HepG2 (cell line): ENCODE results near the gene ZBTB46. TPM values are rescaled to one million over a fixed set of nuclear protein-coding genes. Genes with fewer than 3 reads are reported as not detected.

Experiments used
- ARID3A ChIP-seq: IDR thresholded peaks from 2 replicates; pipeline ENCODE4 v1.6.1; 2012; ENCODE audit warnings: low read depth, low read length, improper control_type of control experiment
- GABPA ChIP-seq, 2 experiments: IDR thresholded peaks; 2 replicates each; pipeline ENCODE4 v1.6.1; 2011 to 2016; ENCODE audit warnings: low read depth in 2 of 2, low read length in 1 of 2, missing biosample characterization in 1 of 2, missing genetic modification characterization in 1 of 2
- IRX3 ChIP-seq: sonication (generic); formaldehyde crosslinking; IDR thresholded peaks from 2 replicates; pipeline ENCODE4 v1.8.1; 2023; ENCODE audit warnings: mild to moderate bottlenecking, low read depth, missing genetic modification reagents, borderline replicate concordance
- KLF15 ChIP-seq: sonication (generic); formaldehyde crosslinking; IDR thresholded peaks from 2 replicates; pipeline ENCODE4 v1.8.1; 2023; ENCODE audit warnings: borderline replicate concordance, mild to moderate bottlenecking, inconsistent platforms, missing genetic modification reagents, mixed read lengths
- PHF21A ChIP-seq: sonication (generic); formaldehyde crosslinking; IDR thresholded peaks from 2 replicates; pipeline ENCODE4 v1.5.0; 2020; ENCODE audit warnings: mild to moderate bottlenecking, missing genetic modification reagents
- RBAK ChIP-seq: sonication (generic); formaldehyde crosslinking; IDR thresholded peaks from 2 replicates; pipeline ENCODE4 v1.5.1; 2020; ENCODE audit warnings: mild to moderate bottlenecking, missing genetic modification reagents
- REXO4 ChIP-seq: sonication (generic); formaldehyde crosslinking; IDR thresholded peaks from 2 replicates; pipeline ENCODE4 v1.8.0; 2022; ENCODE audit warnings: missing genetic modification reagents, mild to moderate bottlenecking, borderline replicate concordance
- RNF2 ChIP-seq: fragments of 450-650 bp; conservative IDR thresholded peaks from 2 replicates; pipeline ENCODE4 v1.6.1; 2016; ENCODE audit warnings: low read depth
- SKIL ChIP-seq: sonication (generic); formaldehyde crosslinking; IDR thresholded peaks from 2 replicates; pipeline ENCODE4 v1.8.0; 2022; ENCODE audit warnings: missing genetic modification reagents, mild to moderate bottlenecking, moderate library complexity, borderline replicate concordance
- SRSF1 ChIP-seq: fragments of 200-400 bp; formaldehyde crosslinking; optimal IDR thresholded peaks from 2 replicates; pipeline ENCODE3; 2017; ENCODE audit warnings: mild to moderate bottlenecking, low read depth, low read length, moderate library complexity
- TBL1XR1 ChIP-seq: fragments of 150-350 bp; IDR thresholded peaks from 2 replicates; pipeline ENCODE4 v1.6.1; 2014; ENCODE audit warnings: borderline replicate concordance, low read length; ENCODE audit not compliant: partially characterized antibody
- ZBTB1 ChIP-seq: sonication (generic); formaldehyde crosslinking; IDR thresholded peaks from 2 replicates; pipeline ENCODE4 v1.4.0; 2020; ENCODE audit warnings: missing genetic modification reagents, borderline replicate concordance
- ZBTB44 ChIP-seq: sonication (generic); formaldehyde crosslinking; IDR thresholded peaks from 2 replicates; pipeline ENCODE4 v1.4.0; 2020; ENCODE audit warnings: missing genetic modification reagents
- ZNF224 ChIP-seq: sonication (generic); formaldehyde crosslinking; IDR thresholded peaks from 2 replicates; pipeline ENCODE4 v1.5.0; 2020; ENCODE audit warnings: mild to moderate bottlenecking, missing genetic modification reagents
- ZNF251 ChIP-seq: sonication (generic); formaldehyde crosslinking; IDR thresholded peaks from 2 replicates; pipeline ENCODE4 v1.9.0; 2021; ENCODE audit warnings: mild to moderate bottlenecking, missing genetic modification reagents
- ZNF337 ChIP-seq: sonication (generic); formaldehyde crosslinking; IDR thresholded peaks from 2 replicates; pipeline ENCODE4 v1.5.1; 2020; ENCODE audit warnings: missing genetic modification reagents, low read depth, mild to moderate bottlenecking, borderline replicate concordance
- ZNF543 ChIP-seq: sonication (generic); formaldehyde crosslinking; IDR thresholded peaks from 2 replicates; pipeline ENCODE4 v1.4.0; 2020; ENCODE audit warnings: mild to moderate bottlenecking, missing genetic modification reagents
- ZNF556 ChIP-seq: sonication (generic); formaldehyde crosslinking; IDR thresholded peaks from 2 replicates; pipeline ENCODE4 v1.4.0; 2020; ENCODE audit warnings: mild to moderate bottlenecking, missing genetic modification reagents, borderline replicate concordance
- ZNF674 ChIP-seq: sonication (generic); formaldehyde crosslinking; IDR thresholded peaks from 2 replicates; pipeline ENCODE4 v1.5.0; 2020; ENCODE audit warnings: low read depth, mild to moderate bottlenecking, missing genetic modification reagents
- ZNF737 ChIP-seq: sonication (generic); formaldehyde crosslinking; IDR thresholded peaks from 2 replicates; pipeline ENCODE4 v1.5.0; 2020; ENCODE audit warnings: missing genetic modification reagents, mild to moderate bottlenecking, borderline replicate concordance
- ZSCAN22 ChIP-seq: sonication (generic); formaldehyde crosslinking; IDR thresholded peaks from 2 replicates; pipeline ENCODE4 v1.4.0; 2020; ENCODE audit warnings: mild to moderate bottlenecking, missing genetic modification reagents
- polyA plus RNA-seq, 8 experiments: library from polyadenylated mRNA; depleted of rRNA in 3 of 8; stranded (reverse) in 7 of 8; unstranded in 1 of 8; fragments of >200 nt; fragmentation: Illumina TruSeq in 4 of 8; extraction: Trizol in 4 of 8; gene quantifications; 2 replicates each; pipeline versions ENCODE4 v1.2.1 to v1.2.3, GENCODE V29; 2011 to 2016; ENCODE audit warnings: low read depth in 4 of 8, missing spikeins in 1 of 8, mixed read lengths in 1 of 8; ENCODE audit not compliant: insufficient read depth in 1 of 8
- total RNA-seq, 5 experiments: library from RNA; depleted of rRNA; stranded (reverse); fragments of >200 nt; fragmentation: Illumina TruSeq; extraction: Trizol; gene quantifications; 2 replicates each; pipeline ENCODE4 v1.2.3, GENCODE V29; 2016; ENCODE audit warnings: low read depth in 1 of 5
- TF ChIP-seq, protein P1 (sequence below): sonication (generic); formaldehyde crosslinking; IDR thresholded peaks from 2 replicates; pipeline ENCODE4 v1.5.0; 2020; ENCODE audit warnings: missing genetic modification reagents

The ZBTB46 gene
- total and polyA plus RNA-seq, 2 of the 13 experiments (the other 11 are each of a cell fraction or from before 2014, with no cell fraction given): 1.6 to 13.5 TPM

GRCh38 chr20:63831993-63832686 is 1.1 kb upstream of the ZBTB46 start (continued):
- no peak; the same call in 1 of the 2 replicates for TF ChIP-seq ZNF556 (CRISPR knock-in tag)
- 0 out of 2 replicates have a peak, but pooled peaks have one; percentile 66 for TF ChIP-seq IRX3
- TF ChIP-seq ZNF674: 0 out of 2 replicates have a peak, but pooled peaks have one; percentile 17
- no peak for TF ChIP-seq ZSCAN22 (CRISPR knock-in tag)
- TF ChIP-seq ZNF543 (CRISPR knock-in tag): peak; percentile 74
- no peak for TF ChIP-seq ZBTB1 (CRISPR knock-in tag)
- peak; percentile 65 for TF ChIP-seq REXO4 (CRISPR knock-in tag)
- peak; percentile 66 for TF ChIP-seq RNF2
- no peak for TF ChIP-seq SKIL
- TF ChIP-seq KLF15 (CRISPR knock-in tag): 0 out of 2 replicates have a peak, but pooled peaks have one; percentile 51
- TF ChIP-seq, protein P1, sequence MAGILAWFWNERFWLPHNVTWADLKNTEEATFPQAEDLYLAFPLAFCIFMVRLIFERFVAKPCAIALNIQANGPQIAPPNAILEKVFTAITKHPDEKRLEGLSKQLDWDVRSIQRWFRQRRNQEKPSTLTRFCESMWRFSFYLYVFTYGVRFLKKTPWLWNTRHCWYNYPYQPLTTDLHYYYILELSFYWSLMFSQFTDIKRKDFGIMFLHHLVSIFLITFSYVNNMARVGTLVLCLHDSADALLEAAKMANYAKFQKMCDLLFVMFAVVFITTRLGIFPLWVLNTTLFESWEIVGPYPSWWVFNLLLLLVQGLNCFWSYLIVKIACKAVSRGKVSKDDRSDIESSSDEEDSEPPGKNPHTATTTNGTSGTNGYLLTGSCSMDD (CRISPR knock-in tag): no peak
- TF ChIP-seq ZNF337 (CRISPR knock-in tag): no peak
- no peak for TF ChIP-seq TBL1XR1
- no peak for TF ChIP-seq ARID3A
- no peak for TF ChIP-seq ZBTB44 (CRISPR knock-in tag)
- TF ChIP-seq SRSF1: no peak
- peak; percentile 51; the same call in 1 of the 2 replicates for TF ChIP-seq RBAK (CRISPR knock-in tag)
- no peak for TF ChIP-seq ZNF251 (CRISPR knock-in tag)
- no peak for TF ChIP-seq ZNF737 (CRISPR knock-in tag)
- peak; percentile 72; the same call in 1 of the 2 replicates for TF ChIP-seq ZNF224 (CRISPR knock-in tag)
- TF ChIP-seq GABPA (IDR thresholded peaks at IDR 0.05; ENCODE audit: low read depth, low read length): no peak
- no peak for TF ChIP-seq GABPA (CRISPR knock-in tag; IDR thresholded peaks at IDR 0.05; ENCODE audit: low read depth)
- TF ChIP-seq PHF21A (CRISPR knock-in tag): peak; percentile 92
